Upper lobe of left lung (tissue), 6 donors: ENCODE data around the gene FBXL2. TPM values are rescaled to one million over a fixed set of nuclear protein-coding genes. Genes with fewer than 3 reads are reported as not detected.
A peak's percentile ranks its signal among the peaks of the same experiment; 100 is the strongest.

ENCODE experiments used
- ATAC-seq, 2 donors: fragments of 200-7000 bp; cut with Tn5 transposase; one replicate each; pipeline ENCODE4 v1.9.1; 2022; ENCODE audit warnings: mild to moderate bottlenecking in 2 of 2, moderate library complexity in 2 of 2; ENCODE audit not compliant: low FRiP score in 2 of 2
- DNase-seq, 2 donors: peaks; one replicate each; pipeline ENCODE4 v3.0.0-alpha.2; 2019 to 2020
- H3K27ac ChIP-seq, 4 donors: fragments of 200-600 bp; sonication (generic); one replicate each; pipeline ENCODE4 v1.5.1; 2016 to 2019
- H3K27me3 ChIP-seq, 4 donors: fragments of 200-600 bp; sonication (generic); one replicate each; pipeline ENCODE4 v1.5.1; 2017 to 2019
- H3K36me3 ChIP-seq, 4 donors: fragments of 200-600 bp; sonication (generic); one replicate each; pipeline ENCODE4 v1.5.1; 2016 to 2019
- H3K4me1 ChIP-seq, 4 donors: fragments of 200-600 bp; sonication (generic); one replicate each; pipeline ENCODE4 v1.5.1; 2018 to 2019
- H3K4me3 ChIP-seq, 4 donors: fragments of 200-600 bp; sonication (generic); one replicate each; pipeline ENCODE4 v1.5.1; 2017 to 2019; ENCODE audit warnings: mild to moderate bottlenecking in 2 of 4, moderate library complexity in 1 of 4
- H3K9me3 ChIP-seq, 4 donors: fragments of 200-600 bp; sonication (generic); one replicate each; pipeline ENCODE4 v1.5.1; 2018 to 2019
- EP300 ChIP-seq, 4 donors: sonication (generic); formaldehyde crosslinking; IDR thresholded peaks; one replicate each; pipeline ENCODE4 v1.5.1; 2017; ENCODE audit warnings: antibody characterized with exemption in 4 of 4, control low read depth in 2 of 4
- POLR2A ChIP-seq, 4 donors: fragments of 450-650 bp; IDR thresholded peaks; one replicate each; pipeline ENCODE4 v1.5.1; 2016 to 2017; ENCODE audit warnings: antibody characterized with exemption in 4 of 4, mild to moderate bottlenecking in 2 of 4
- POLR2AphosphoS5 ChIP-seq, 2 donors: sonication (generic); formaldehyde crosslinking; IDR thresholded peaks; one replicate each; pipeline ENCODE4 v1.5.1; 2017; ENCODE audit warnings: antibody characterized with exemption in 2 of 2
- WGBS, 2 donors: methylation state at CpG; one replicate each; pipeline ENCODE4 v1.1.5; 2017 to 2018; 5-methylcytosine and 5-hydroxymethylcytosine counted together
- total RNA-seq, 6 donors: library from RNA; depleted of rRNA in 4 of 6; stranded (reverse); fragments of >200 nt in 4 of 6; gene quantifications; one replicate each; pipeline versions ENCODE4 v1.1.0 to v1.2.1, GENCODE V29; 2016 to 2021
- TF ChIP-seq, protein P1 (sequence below), 6 experiments: fragments of 450-650 bp in 4 of 6; fragments of 200-600 bp in 2 of 6; sonication (generic) in 2 of 6; IDR thresholded peaks; one replicate each; pipeline ENCODE4 v1.5.1; 2016 to 2019; ENCODE audit warnings: antibody characterized with exemption in 6 of 6
- donor health status: DM: no; HTN: no; CAD: no; lungs with moderate emphysema.
- donor health status: DM: no; HTN: yes; CAD: no; lungs with severe emphysema.

FBXL2 gene
- total RNA-seq, 6 donors from 2014 or later = 5.6 to 23.0 (median 9.7) TPM

GRCh38 chr3:33299395-33300081 is 22.3 kb downstream of the FBXL2 start:
- H3K36me3 ChIP-seq = no peaks in the 10 kb centered on the region
- H3K4me1 ChIP-seq = no peaks in the 10 kb centered on the region
- DNase-seq = no peak
- no peak overlapping the region for H3K27ac ChIP-seq
- peak in 1 of 2 donors; percentile 8 for ATAC-seq
- H3K4me3 ChIP-seq = no peak overlapping the region
- no peaks in the 10 kb centered on the region for H3K9me3 ChIP-seq
- H3K27me3 ChIP-seq = no peaks in the 10 kb centered on the region
- TF ChIP-seq POLR2AphosphoS5 (IDR thresholded peaks at IDR 0.05) = no peak
- TF ChIP-seq, protein P1, sequence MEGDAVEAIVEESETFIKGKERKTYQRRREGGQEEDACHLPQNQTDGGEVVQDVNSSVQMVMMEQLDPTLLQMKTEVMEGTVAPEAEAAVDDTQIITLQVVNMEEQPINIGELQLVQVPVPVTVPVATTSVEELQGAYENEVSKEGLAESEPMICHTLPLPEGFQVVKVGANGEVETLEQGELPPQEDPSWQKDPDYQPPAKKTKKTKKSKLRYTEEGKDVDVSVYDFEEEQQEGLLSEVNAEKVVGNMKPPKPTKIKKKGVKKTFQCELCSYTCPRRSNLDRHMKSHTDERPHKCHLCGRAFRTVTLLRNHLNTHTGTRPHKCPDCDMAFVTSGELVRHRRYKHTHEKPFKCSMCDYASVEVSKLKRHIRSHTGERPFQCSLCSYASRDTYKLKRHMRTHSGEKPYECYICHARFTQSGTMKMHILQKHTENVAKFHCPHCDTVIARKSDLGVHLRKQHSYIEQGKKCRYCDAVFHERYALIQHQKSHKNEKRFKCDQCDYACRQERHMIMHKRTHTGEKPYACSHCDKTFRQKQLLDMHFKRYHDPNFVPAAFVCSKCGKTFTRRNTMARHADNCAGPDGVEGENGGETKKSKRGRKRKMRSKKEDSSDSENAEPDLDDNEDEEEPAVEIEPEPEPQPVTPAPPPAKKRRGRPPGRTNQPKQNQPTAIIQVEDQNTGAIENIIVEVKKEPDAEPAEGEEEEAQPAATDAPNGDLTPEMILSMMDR (IDR thresholded peaks at IDR 0.05) = no peak
- no peak for TF ChIP-seq EP300 (IDR thresholded peaks at IDR 0.05)
- WGBS, 2 donors = 88 to 89% methylated on average over 3 of the region's 3 CpGs

GRCh38 chr3:33312361-33312760 is 35.1 kb downstream of the FBXL2 start:
- Histone ChIP-seq H3K9me3 (peaks cover 0 to 15% (median 6%) of the 10 kb centered on the region in 4 donors), H3K27ac (no peak overlapping the region), H3K27me3 (no peaks in the 10 kb centered on the region), H3K4me1 (no peaks in the 10 kb centered on the region), H3K4me3 (no peak overlapping the region), H3K36me3 (no peaks in the 10 kb centered on the region)
- ATAC-seq (no peak), DNase-seq (no peak)
- TF ChIP-seq POLR2A (IDR thresholded peaks at IDR 0.05) = no peak
- WGBS, 2 donors = 41 to 62% methylated on average over 2 of the region's 2 CpGs

- peaks cover 0 to 15% (median 6%) of the 10 kb centered on the region in 4 donors for H3K9me3 ChIP-seq
- peaks cover 3 to 6% (median 4%) of the 10 kb centered on the region in 4 donors for H3K4me1 ChIP-seq
- H3K27ac ChIP-seq = no peak overlapping the region
- ATAC-seq (no peak), DNase-seq (no peak)
- H3K27me3 ChIP-seq = no peaks in the 10 kb centered on the region
- TF ChIP-seq, protein P1 (IDR thresholded peaks at IDR 0.05) = no peak
- no peak overlapping the region for H3K4me3 ChIP-seq
- no peaks in the 10 kb centered on the region for H3K36me3 ChIP-seq
These were observed 36.1 kb downstream of the FBXL2 start for GRCh38 chr3:33313331-33313730.

GRCh38 chr3:33314993-33315392 is 37.8 kb downstream of the FBXL2 start:
- ATAC-seq (no peak), DNase-seq (no peak)
- Histone ChIP-seq H3K27me3 (no peaks in the 10 kb centered on the region), H3K4me1 (peaks cover 3 to 8% (median 4%) of the 10 kb centered on the region in 4 donors), H3K27ac (no peak overlapping the region), H3K36me3 (no peaks in the 10 kb centered on the region), H3K4me3 (no peak overlapping the region), H3K9me3 (peaks cover 0 to 13% (median 6%) of the 10 kb centered on the region in 4 donors)
- no peak for TF ChIP-seq POLR2AphosphoS5 (IDR thresholded peaks at IDR 0.05)
- TF ChIP-seq, protein P1 (IDR thresholded peaks at IDR 0.05) = no peak
- TF ChIP-seq POLR2A (IDR thresholded peaks at IDR 0.05) = no peak
- TF ChIP-seq EP300 (IDR thresholded peaks at IDR 0.05) = no peak

DNA sequence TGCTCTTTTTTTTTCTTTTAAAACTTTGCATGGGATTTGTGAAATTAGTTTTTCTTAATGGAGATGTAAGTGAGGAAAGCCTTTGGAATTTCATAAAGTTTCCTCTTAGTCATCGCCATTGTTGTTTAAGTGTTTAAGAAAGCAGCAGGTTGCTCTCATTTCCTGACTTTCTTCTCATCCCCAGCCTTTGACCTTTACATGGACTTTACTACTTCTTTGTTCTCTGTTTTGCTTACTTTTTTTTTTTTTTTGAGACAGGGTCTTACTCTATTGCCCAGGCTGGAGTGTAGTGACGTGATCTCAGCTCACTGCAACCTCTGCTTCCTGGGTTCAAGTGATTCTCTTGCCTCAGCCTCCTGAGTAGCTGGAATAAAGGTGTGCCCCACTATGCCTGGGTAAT is 38.6 kb downstream of the FBXL2 start:
- H3K27me3 ChIP-seq = no peaks in the 10 kb centered on the region
- peaks cover 3 to 8% (median 4%) of the 10 kb centered on the region in 4 donors for H3K4me1 ChIP-seq
- no peak for ATAC-seq
- 64 to 84% methylated on average over 2 of the region's 2 CpGs for WGBS, 2 donors
- H3K27ac ChIP-seq = no peak overlapping the region
- TF ChIP-seq, protein P1 (IDR thresholded peaks at IDR 0.05) = no peak
- TF ChIP-seq POLR2A (IDR thresholded peaks at IDR 0.05) (no peak), POLR2AphosphoS5 (IDR thresholded peaks at IDR 0.05) (no peak), EP300 (IDR thresholded peaks at IDR 0.05) (no peak)
- H3K36me3 ChIP-seq = no peaks in the 10 kb centered on the region
- H3K4me3 ChIP-seq = no peak overlapping the region
- no peak for DNase-seq
- peaks cover 0 to 6% (median 3%) of the 10 kb centered on the region in 4 donors for H3K9me3 ChIP-seq
